Hematopoietic multipotent progenitor cell treated with erythropoietin and hydrocortisone succinate and interleukin-3 and kit ligand, for 4 days (in vitro differentiated cells): ENCODE data around the gene AP2M1.
"Not testable (repeated sequence)": the region's sequence is repeated elsewhere in the genome, so short reads cannot be mapped to it uniquely, and the experiment has no call there.

Experiments used
- DNase-seq: peaks from one replicate; pipeline ENCODE4 v3.0.0-alpha.2; 2015

AP2M1 gene

GRCh38 chr3:184158404-184158803 lies 16.3 kb upstream of the AP2M1 start:
- DNase-seq = no peak

GRCh38 chr3:184160456-184160855 lies 14.2 kb upstream of the AP2M1 start:
- no peak for DNase-seq

- DNase-seq = not testable (repeated sequence)
Measured at GRCh38 chr3:184162571-184163070, 12.0 kb upstream of the AP2M1 start.

DNA sequence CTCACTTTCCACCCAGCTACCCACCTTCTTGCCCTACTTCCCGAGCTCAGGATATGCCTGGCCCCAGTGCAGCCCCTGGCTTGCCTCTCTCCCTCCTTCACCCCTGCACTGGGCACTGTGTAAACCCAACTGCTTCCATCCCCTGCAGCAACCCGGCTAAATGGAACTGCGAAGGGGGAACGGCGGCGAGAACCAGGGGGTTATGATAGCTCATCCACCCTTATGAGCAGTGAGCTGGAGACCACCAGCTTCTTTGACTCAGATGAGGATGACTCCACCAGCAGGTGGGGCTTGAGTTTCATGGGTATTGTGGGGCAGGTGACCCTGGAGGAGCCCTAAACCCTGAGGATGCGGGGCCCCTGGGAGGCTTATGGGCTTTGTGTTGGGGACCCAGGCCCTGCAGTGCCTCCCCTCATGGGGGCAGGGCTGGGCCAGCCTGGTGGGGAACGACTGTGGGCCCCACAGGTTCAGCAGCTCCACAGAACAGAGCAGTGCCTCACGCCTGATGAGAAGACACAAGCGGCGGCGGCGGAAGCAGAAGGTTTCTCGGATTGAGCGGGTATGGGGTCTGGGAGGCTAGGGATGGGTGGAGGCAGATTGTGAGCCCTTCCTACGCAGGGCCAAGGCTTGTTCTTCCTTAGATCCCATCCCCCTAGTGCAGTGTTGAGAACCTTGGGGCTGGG lies 9.9 kb upstream of the AP2M1 start:
- no peak for DNase-seq

- no peak for DNase-seq
Measured at GRCh38 chr3:184165543-184165942, 9.1 kb upstream of the AP2M1 start.

- DNase-seq = no peak
Measured at GRCh38 chr3:184166671-184167070, 8.0 kb upstream of the AP2M1 start.

DNA sequence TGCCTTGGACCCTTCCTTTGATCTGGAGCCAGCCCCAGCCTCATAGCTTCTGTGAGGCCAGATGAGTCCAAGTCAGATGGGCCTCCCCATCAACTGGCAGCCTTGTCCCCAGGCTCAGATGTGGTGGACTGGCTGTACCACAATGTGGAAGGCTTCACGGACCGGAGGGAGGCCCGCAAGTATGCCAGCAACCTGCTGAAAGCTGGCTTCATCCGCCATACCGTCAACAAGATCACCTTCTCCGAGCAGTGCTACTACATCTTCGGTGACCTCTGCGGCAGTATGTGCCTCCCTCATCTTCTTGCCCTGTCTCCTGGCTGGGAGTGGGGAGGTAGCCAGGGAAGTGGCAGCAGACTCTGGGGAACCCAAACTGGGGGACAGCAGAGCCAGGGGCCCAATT lies 6.9 kb upstream of the AP2M1 start:
- no peak for DNase-seq

- DNase-seq = no peak
Measured at GRCh38 chr3:184168363-184169120, 6.1 kb upstream of the AP2M1 start.

DNA sequence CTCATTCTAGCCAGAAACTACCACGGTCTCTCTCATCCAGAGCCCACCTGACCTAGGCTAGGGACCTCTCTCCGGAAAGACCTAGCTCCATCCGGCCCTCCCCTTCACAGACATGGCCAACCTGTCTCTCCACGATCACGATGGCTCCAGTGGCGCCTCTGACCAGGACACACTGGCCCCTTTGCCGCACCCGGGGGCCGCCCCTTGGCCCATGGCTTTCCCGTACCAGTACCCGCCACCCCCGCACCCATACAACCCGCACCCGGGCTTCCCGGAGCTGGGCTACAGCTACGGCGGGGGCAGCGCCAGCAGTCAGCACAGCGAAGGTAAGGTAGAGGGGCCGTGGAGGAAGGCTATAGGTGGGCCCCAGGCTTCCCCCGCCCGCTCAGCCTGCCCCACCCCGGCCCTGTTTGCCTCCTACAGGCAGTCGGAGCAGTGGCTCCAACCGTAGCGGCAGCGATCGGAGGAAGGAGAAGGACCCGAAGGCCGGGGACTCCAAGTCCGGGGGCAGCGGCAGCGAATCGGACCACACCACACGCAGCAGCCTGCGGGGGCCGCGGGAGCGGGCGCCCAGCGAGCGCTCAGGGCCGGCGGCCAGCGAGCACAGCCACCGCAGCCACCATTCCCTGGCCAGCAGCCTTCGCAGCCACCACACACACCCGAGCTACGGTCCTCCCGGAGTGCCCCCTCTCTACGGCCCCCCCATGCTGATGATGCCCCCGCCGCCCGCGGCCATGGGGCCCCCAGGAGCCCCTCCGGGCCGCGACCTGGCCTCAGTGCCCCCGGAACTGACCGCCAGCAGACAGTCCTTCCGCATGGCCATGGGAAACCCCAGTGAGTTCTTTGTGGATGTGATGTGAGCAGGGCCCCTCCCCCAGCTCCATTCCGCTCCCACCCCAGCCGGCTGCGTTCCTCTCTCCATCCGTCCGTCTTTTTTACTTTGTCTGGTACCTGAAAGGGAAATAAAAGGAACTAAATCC lies 4.5 kb upstream of the AP2M1 start:
- no peak for DNase-seq

DNA sequence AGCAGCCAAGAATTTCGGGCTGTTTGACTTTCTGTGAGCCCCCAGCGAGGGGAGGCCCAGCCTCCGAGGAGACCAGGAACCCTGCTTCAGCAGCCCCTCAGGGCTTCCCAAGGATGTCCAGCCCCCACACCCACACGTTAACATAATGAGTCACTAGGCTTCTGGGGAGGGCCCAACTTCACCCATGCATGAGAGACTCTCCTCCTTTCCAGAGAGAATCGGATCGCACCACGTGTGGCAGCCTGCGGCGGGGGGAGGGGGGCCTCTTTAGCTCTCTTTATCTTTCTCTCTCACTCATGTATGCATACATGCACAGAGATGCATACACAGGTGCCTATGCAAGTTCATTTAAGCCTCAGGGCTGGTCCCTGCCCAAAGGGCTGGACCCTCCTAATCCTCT lies 3.1 kb upstream of the AP2M1 start:
- no peak for DNase-seq

- no peak for DNase-seq
Measured at GRCh38 chr3:184172681-184173373, 1.8 kb upstream of the AP2M1 start.

DNA sequence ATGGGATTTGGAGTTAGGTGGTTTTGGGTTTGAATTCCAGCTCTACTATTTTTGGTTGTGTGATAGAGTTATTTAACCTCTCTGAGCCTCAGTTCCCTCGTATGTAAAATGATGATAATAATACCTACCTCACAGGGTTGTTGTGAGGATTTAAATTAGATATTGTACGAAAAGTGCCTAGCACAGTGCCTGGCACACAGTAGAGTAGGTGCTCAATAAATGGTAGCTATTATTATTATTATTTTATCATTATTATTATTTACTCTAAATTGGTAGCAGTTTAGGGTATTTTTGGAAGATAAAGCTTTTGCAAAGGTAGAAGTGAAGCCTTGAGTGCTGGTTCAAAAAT lies 1.3 kb upstream of the AP2M1 start:
- no peak for DNase-seq

DNA sequence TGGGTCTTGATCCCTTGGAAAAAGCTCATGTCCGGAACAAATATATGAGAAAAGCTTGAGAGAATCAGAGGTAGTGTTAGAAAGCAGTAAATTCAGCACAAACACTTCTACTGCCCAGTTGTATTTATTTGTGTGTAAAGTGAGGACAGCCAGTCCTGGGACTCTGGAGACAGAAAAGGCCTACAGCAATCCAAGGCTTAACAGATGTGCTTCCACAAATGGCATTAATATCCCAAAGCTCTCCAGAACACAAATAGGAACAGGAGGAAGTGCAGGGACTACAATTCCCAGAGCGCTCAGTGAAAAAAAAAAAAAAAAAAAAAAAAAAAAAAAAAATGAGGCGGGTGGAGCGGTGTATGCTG lies 390 bp upstream of the AP2M1 start:
- no peak for DNase-seq

DNA sequence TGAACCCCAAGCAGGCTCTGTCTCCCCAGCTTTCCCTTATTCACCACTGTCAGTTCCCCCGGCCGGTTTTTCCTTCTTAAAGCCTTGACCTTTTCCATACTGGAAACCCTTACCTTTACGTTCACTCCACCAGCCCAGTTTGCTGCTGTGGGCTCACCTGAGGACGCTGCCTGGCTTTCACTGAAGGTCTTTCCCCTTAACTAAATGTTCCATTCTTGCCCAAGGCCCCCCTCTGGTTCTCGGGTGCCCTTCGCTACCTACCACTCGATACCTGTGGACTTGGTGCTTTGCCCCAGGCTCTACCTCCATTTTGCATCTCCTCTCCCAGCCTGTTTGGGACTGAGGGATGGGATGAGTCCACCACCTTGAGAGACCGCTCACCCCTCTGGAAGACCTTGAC lies 851 bp downstream of the AP2M1 start:
- no peak for DNase-seq

GRCh38 chr3:184175981-184176376 lies 1.3 kb downstream of the AP2M1 start:
- DNase-seq = no peak

DNA sequence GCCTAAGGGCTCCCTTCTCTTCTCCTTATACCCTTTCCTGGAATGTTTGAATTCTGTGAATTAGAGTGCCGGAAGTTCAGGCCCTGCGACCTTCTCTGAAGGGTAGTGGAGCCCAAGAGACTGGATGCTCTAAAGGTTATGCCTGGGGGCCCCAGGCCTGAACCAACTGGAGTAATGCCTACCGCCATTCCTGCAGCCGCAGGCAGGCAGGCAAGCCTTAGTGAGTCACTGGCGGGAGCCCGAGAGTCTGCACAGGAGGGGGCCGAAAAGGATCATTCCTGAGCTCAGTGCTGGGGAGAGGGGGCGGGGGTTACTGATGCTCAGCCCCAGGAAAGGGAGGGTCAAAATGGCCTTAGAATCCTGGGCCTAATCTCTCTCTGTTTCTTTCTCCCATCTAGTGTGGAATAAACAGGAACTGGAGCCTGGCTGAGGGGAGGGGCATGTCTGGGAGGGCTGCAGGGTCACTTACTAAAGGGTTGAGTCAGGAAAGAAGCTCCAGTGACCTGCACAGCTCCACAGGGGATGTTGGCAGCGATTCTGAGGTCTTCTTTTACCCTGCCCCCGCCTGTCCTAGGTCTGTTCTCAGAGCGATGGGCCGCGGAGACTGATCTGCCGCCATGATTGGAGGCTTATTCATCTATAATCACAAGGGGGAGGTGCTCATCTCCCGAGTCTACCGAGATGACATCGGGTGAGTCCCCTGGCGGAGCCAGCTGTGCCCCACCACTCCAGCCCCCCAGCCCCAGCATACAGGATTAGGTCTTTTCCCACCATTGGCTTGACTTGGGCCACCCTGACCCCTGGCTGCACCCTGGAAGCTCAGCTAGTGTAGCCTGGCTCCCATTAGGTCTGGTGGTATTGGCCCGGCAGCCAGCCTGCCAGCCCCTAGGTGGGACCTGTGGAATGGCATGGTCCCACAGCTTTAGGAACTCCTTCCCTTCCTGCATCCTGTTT lies 2.0 kb downstream of the AP2M1 start:
- peak; percentile 78 for DNase-seq

DNA sequence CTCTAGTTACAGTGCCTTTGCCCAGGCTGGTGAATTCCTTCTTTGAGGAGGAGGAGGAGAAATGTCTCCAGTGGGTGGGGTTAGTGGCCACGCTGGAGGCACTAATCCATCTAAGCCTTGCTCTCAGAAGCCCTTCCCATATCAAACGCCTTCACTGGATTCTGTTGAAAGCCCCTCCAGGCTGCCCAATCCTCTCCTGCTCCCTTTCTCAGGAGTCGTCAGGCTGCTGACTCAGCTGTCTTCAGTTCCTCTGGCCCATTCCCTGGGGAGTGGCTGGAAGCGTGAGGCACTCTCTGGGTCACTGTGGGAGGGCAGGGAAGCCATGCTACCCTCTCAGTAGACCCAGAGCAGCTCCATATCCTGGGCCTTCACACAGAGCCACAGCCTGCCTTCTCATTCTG lies 2.7 kb downstream of the AP2M1 start:
- DNase-seq = no peak

- no peak for DNase-seq
Measured at GRCh38 chr3:184177767-184178306, 3.2 kb downstream of the AP2M1 start.

GRCh38 chr3:184178521-184179138 lies 4.0 kb downstream of the AP2M1 start:
- no peak for DNase-seq

DNA sequence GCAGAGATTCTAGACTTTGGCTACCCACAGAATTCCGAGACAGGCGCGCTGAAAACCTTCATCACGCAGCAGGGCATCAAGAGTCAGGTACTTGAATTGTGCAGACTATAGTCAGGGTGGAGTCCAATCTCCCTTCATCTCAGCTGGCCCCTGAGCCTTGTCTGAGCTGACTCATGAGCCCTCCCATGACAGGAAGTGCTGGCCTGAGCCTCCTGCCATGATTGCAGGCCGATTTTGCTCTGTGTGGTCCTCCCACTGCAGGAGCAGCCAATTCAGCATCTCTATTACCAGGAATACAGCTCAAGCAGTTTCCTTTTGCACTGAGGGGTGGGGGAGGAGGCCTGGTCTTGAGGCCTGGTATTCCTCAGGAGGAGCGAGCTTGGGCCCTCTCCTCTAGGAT lies 5.5 kb downstream of the AP2M1 start:
- DNase-seq = peak; percentile 41

DNA sequence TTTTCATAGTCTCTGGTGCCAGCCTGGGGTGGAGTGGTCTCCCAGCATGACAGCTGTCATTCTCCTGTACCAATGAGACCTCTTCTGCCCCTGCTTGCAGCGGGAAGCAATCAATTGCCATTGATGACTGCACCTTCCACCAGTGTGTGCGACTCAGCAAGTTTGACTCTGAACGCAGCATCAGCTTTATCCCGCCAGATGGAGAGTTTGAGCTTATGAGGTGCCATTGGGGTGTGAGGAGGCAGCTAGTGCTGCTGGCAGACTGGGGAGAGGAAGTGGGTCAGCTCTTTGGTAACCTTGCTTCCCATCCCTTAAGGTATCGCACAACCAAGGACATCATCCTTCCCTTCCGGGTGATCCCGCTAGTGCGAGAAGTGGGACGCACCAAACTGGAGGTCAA lies 6.9 kb downstream of the AP2M1 start:
- DNase-seq = no peak
